Measurements from ENCODE around the gene FBN2. TPM values are rescaled to one million over a fixed set of nuclear protein-coding genes. Genes with fewer than 3 reads are reported as not detected.

Gene FBN2
- total RNA-seq, 1 experiment from 2014 or later: 0.42 TPM

DNA sequence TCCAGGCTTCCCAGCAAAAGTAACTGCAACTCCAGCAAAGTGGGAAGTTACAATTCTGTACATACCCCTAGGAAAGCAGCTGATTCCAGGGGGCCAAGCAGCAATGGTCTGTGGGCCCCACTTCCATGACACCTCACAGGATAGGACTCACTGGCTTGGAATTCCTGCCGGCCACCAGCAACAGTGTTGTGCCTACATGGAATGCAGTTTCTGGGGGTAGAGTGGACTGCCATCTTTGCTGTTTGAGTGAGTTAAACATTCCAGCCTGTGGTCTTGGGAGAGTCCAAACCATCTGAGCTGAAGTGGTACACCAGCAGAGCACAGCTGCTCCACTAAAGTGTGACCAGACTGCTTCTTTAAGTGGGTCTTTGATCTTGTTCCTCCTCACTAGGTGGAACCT is 13.4 kb upstream of the FBN2 start:
- no peak overlapping the region for H3K27ac ChIP-seq (ENCODE audit: low read depth, low read length)
- ChIA-PET POLR2A (no interaction called here), CTCF (no interaction called here), RAD21 (ENCODE audit: low non-redundant PET in 1 of 2, low total read pairs in 2 of 2, uncharacterized antibody in 2 of 2, unreplicated experiment in 2 of 2) (no interaction called here)
- H3K36me3 ChIP-seq (ENCODE audit: control insufficient read depth in 1 of 2, insufficient read depth in 2 of 2, low read length in 2 of 2): no peaks in the 10 kb centered on the region
- H3K4me1 ChIP-seq (ENCODE audit: control insufficient read depth in 1 of 2, insufficient read depth in 2 of 2, low read length in 2 of 2): no peaks in the 10 kb centered on the region
- no peaks in the 10 kb centered on the region for H3K27me3 ChIP-seq (ENCODE audit: insufficient read depth, low read length)
- DNase-seq (ENCODE audit: low read depth, low spot score): no peak
- no peaks in the 10 kb centered on the region for H4K20me1 ChIP-seq (ENCODE audit: insufficient read depth)
- intact Hi-C loops (cut with micrococcal nuclease): no loop called here
- H2AFZ ChIP-seq (ENCODE audit: low read depth, low read length, poor library complexity, severe bottlenecking): no peak overlapping the region
- no peaks in the 10 kb centered on the region for H3K9me3 ChIP-seq (ENCODE audit: control insufficient read depth in 1 of 2, insufficient read depth in 1 of 2, low read depth in 1 of 2, low read length in 2 of 2)
- BruUV-seq (replicated peaks): no TSS peak
- no peak for TF ChIP-seq EZH2phosphoT487 (IDR thresholded peaks at IDR 0.05; ENCODE audit: borderline replicate concordance)
- H3K9ac ChIP-seq (ENCODE audit: low read length): no peak overlapping the region
- H3K9me2 ChIP-seq (ENCODE audit: insufficient read depth): no peaks in the 10 kb centered on the region
- ATAC-seq: no peak
- H3K79me2 ChIP-seq (ENCODE audit: insufficient read depth, low read length): no peaks in the 10 kb centered on the region
- H3K4me3 ChIP-seq (replicated peaks in 1 of 2; ENCODE audit: low read depth in 1 of 2, low read length in 2 of 2): no peak overlapping the region
- no peak overlapping the region for H3K4me2 ChIP-seq (ENCODE audit: low read length)

DNA sequence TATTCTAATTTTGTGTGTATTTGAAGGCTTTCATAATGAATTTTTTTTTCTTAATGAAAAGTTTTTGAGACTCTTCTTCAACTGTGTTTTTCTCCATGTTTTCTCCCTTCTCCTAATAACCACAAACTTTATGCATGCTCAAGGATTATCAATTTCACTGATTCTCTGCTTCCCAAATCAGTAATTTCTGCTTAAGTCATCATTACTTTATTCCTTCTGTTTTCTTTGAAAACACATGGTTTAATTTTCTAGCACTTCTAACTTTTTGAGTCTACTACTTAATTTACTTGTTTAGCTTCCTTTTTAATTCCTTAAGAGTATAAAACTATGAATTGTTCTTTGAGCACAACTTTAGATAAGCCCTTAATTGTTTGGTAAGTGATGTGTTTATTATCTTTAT is 11.5 kb upstream of the FBN2 start:
- DNase-seq (ENCODE audit: low read depth, low spot score): no peak
- Histone ChIP-seq H3K9ac (ENCODE audit: low read length) (no peak overlapping the region), H2AFZ (ENCODE audit: low read depth, low read length, poor library complexity, severe bottlenecking) (no peak overlapping the region), H4K20me1 (ENCODE audit: insufficient read depth) (no peaks in the 10 kb centered on the region), H3K27ac (ENCODE audit: low read depth, low read length) (no peak overlapping the region), H3K27me3 (ENCODE audit: insufficient read depth, low read length) (no peaks in the 10 kb centered on the region), H3K4me1 (ENCODE audit: control insufficient read depth in 1 of 2, insufficient read depth in 2 of 2, low read length in 2 of 2) (no peaks in the 10 kb centered on the region), H3K79me2 (ENCODE audit: insufficient read depth, low read length) (no peaks in the 10 kb centered on the region), H3K4me3 (replicated peaks in 1 of 2; ENCODE audit: low read depth in 1 of 2, low read length in 2 of 2) (no peak overlapping the region), H3K9me2 (ENCODE audit: insufficient read depth) (no peaks in the 10 kb centered on the region), H3K4me2 (ENCODE audit: low read length) (no peak overlapping the region), H3K36me3 (ENCODE audit: control insufficient read depth in 1 of 2, insufficient read depth in 2 of 2, low read length in 2 of 2) (no peaks in the 10 kb centered on the region), H3K9me3 (ENCODE audit: control insufficient read depth in 1 of 2, insufficient read depth in 1 of 2, low read depth in 1 of 2, low read length in 2 of 2) (no peaks in the 10 kb centered on the region)
- POLR2A ChIA-PET: no interaction called here
- ATAC-seq: no peak
- CTCF ChIA-PET: no interaction called here
- TF ChIP-seq CEBPB (IDR thresholded peaks at IDR 0.05; ENCODE audit: low read depth) (no peak), EZH2phosphoT487 (IDR thresholded peaks at IDR 0.05; ENCODE audit: borderline replicate concordance) (no peak), ELF1 (IDR thresholded peaks at IDR 0.05; ENCODE audit: borderline replicate concordance, low read depth) (no peak), CBX3 (IDR thresholded peaks at IDR 0.05; ENCODE audit: low read depth) (no peak), SP1 (IDR thresholded peaks at IDR 0.05; ENCODE audit: low read depth) (no peak), JUND (IDR thresholded peaks at IDR 0.05) (no peak), FOSL1 (IDR thresholded peaks at IDR 0.05; ENCODE audit: low read depth) (no peak), POLR2AphosphoS5 (IDR thresholded peaks at IDR 0.05; ENCODE audit: low read depth, low read length) (no peak), YY1 (IDR thresholded peaks at IDR 0.05; ENCODE audit: extremely low read depth, insufficient replicate concordance, low read depth, low read length) (no peak), SRF (IDR thresholded peaks at IDR 0.05; ENCODE audit: low read depth) (no peak), TCF7L2 (IDR thresholded peaks at IDR 0.05; ENCODE audit: borderline replicate concordance, extremely low read depth, insufficient read depth, insufficient read length) (no peak)
- TF ChIP-seq, protein P1, sequence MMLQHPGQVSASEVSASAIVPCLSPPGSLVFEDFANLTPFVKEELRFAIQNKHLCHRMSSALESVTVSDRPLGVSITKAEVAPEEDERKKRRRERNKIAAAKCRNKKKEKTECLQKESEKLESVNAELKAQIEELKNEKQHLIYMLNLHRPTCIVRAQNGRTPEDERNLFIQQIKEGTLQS (IDR thresholded peaks at IDR 0.05): no peak
- no TSS peak for BruUV-seq (replicated peaks)
- intact Hi-C loops (cut with micrococcal nuclease): no loop called here
- RAD21 ChIA-PET (ENCODE audit: low non-redundant PET in 1 of 2, low total read pairs in 2 of 2, uncharacterized antibody in 2 of 2, unreplicated experiment in 2 of 2): no interaction called here
